NB4 (cell line): Measurements from ENCODE around the gene CD101.

ENCODE experiments used
- CTCF ChIP-seq: IDR thresholded peaks from one replicate; pipeline ENCODE4 v1.5.1; 2012; ENCODE audit warnings: low read depth, low read length
- MAX ChIP-seq: IDR thresholded peaks from 2 replicates; pipeline ENCODE4 v1.6.1; 2011; ENCODE audit warnings: low read depth, low read length
- MYC ChIP-seq: IDR thresholded peaks from 2 replicates; pipeline ENCODE4 v1.6.1; 2011; ENCODE audit warnings: low read depth, low read length
- POLR2A ChIP-seq: IDR thresholded peaks from 2 replicates; pipeline ENCODE4 v1.6.1; 2011; ENCODE audit warnings: mild to moderate bottlenecking; ENCODE audit not compliant: insufficient read length; ENCODE audit errors: extremely low read depth

GRCh38 chr1:117069220-117069844, 67.8 kb downstream of the CD101 start:
- TF ChIP-seq CTCF (no peak), POLR2A (no peak), MAX (no peak), MYC (no peak)
